DOHH2 (cell line): ENCODE data around the gene RIMOC1.

ENCODE experiments used
- H3F3A ChIP-seq: fragments of 200-600 bp; sonication (generic), shearing (Covaris generic); 2 replicates; pipeline ENCODE4 v1.6.0; 2016; ENCODE audit warnings: antibody characterized with exemption, mild to moderate bottlenecking; ENCODE audit not compliant: control insufficient read depth, insufficient read depth
- H3K27ac ChIP-seq: fragments of 200-600 bp; sonication (generic); 2 replicates; pipeline ENCODE4 v1.5.1; 2014; ENCODE audit warnings: low read depth, mild to moderate bottlenecking, low read length, moderate library complexity
- H3K27me3 ChIP-seq: fragments of 200-600 bp; sonication (generic); 2 replicates; pipeline ENCODE4 v1.6.1; 2014; ENCODE audit warnings: mild to moderate bottlenecking, low read length, mixed read lengths; ENCODE audit not compliant: control insufficient read depth
- H3K36me3 ChIP-seq: fragments of 200-600 bp; sonication (generic); 2 replicates; pipeline ENCODE4 v1.6.1; 2014; ENCODE audit warnings: mild to moderate bottlenecking, low read length, moderate library complexity, mixed read lengths; ENCODE audit not compliant: control insufficient read depth
- H3K4me1 ChIP-seq: fragments of 200-600 bp; sonication (generic); 2 replicates; pipeline ENCODE4 v1.6.1; 2014; ENCODE audit warnings: mild to moderate bottlenecking, low read length, mixed read lengths; ENCODE audit not compliant: control insufficient read depth
- H3K4me2 ChIP-seq: fragments of 200-600 bp; sonication (generic); 2 replicates; pipeline ENCODE4 v1.6.0; 2014; ENCODE audit warnings: mild to moderate bottlenecking, low read length, moderate library complexity
- H3K4me3 ChIP-seq: fragments of 200-600 bp; sonication (generic); 2 replicates; pipeline ENCODE4 v1.5.1; 2014; ENCODE audit warnings: mild to moderate bottlenecking, low read length, mixed read lengths
- H3K79me2 ChIP-seq: fragments of 200-600 bp; sonication (generic); 2 replicates; pipeline ENCODE4 v1.6.1; 2014; ENCODE audit warnings: mild to moderate bottlenecking, low read length, mixed read lengths; ENCODE audit not compliant: control insufficient read depth
- H3K9me2 ChIP-seq: fragments of 200-600 bp; sonication (generic); replicated peaks from 2 replicates; pipeline ENCODE4 v1.6.1; 2014; ENCODE audit warnings: mild to moderate bottlenecking, low read length, mixed read lengths; ENCODE audit not compliant: control insufficient read depth
- H3K9me3 ChIP-seq: fragments of 200-600 bp; sonication (generic); 2 replicates; pipeline ENCODE4 v1.6.1; 2014; ENCODE audit warnings: antibody characterized with exemption, low read length, mixed read lengths; ENCODE audit not compliant: control insufficient read depth, insufficient read depth
- H4K20me1 ChIP-seq: fragments of 200-600 bp; sonication (generic); 2 replicates; pipeline ENCODE4 v1.6.0; 2014; ENCODE audit warnings: low read depth, mild to moderate bottlenecking, antibody characterized with exemption, low read length, moderate library complexity; ENCODE audit not compliant: control insufficient read depth, insufficient read depth
- CTCF ChIP-seq: fragments of 200-600 bp; sonication (generic); IDR thresholded peaks from one replicate; pipeline ENCODE4 v1.5.1; 2014; ENCODE audit warnings: antibody characterized with exemption, mild to moderate bottlenecking, low read depth, low read length; ENCODE audit not compliant: poor library complexity, severe bottlenecking
- EZH2phosphoT487 ChIP-seq: fragments of 200-600 bp; sonication (generic); IDR thresholded peaks from 2 replicates; pipeline ENCODE4 v1.6.1; 2017; ENCODE audit warnings: borderline replicate concordance, mild to moderate bottlenecking, antibody characterized with exemption, low read length, moderate library complexity, mixed read lengths

RIMOC1 gene

DNA sequence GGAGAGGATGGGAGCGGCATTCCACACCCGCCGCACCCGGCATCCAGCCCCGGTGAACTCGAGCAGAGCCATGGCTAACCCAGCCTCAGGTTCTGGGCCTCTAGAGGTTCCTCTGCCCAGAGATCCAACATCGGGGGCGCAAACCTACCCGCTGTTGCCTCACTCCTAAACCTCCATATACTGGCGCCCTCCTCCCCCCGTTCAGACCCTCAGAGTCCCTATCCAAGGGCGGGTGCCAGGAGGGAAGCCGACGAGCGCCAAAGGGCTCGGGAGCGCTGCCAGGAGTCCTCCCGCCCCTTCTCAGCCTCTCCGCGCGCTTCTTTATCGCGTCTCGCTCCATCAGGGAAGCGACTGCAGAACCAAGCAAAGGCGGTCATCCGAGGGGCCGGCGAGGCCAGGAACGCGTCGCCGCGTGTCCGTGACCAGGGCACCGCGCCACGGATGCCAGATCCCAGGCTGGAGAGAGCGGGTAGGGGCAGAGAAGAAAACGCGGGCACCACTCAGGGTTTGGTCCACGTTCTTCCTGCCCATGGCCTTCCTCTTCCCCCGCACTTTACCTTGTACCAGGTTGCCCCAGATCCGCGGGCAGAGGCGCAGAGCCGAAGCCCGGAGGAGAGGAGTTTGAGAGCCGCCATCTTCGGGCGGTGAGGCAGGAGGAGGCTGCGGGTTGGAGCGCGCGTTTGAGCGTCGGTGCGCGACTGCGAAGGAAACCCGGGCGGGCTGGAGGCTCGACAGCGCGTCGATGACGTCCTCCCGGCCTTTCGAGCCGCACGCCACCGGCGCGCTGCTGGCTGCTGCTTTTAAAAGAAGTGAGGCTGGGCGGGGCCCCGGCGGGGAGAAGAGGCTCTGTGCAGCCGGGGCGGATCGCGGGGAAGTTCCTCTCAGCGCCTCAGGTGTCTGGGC, 34.2 kb upstream of the RIMOC1 start, which contains the start of gene OXCT1:
Gene OXCT1 (minus strand): TSS at position 702 of the 903 bp plus-strand sequence. CDS start 67 bp downstream, at position 635.
- H3K79me2 ChIP-seq, result peaks cover 52% of the 10 kb centered on the region
- no peaks in the 10 kb centered on the region for H4K20me1 ChIP-seq
- no peaks in the 10 kb centered on the region for H3K9me2 ChIP-seq
- peak within 1 kb of the TSS; percentile 43 for H3K27ac ChIP-seq
- 0 out of 2 replicates have a peak, but pooled peaks cover 3% of the 10 kb centered on the region for H3F3A ChIP-seq
- peaks cover 33% of the 10 kb centered on the region for H3K36me3 ChIP-seq
- no peaks in the 10 kb centered on the region for H3K9me3 ChIP-seq
- peak within 1 kb of the TSS; percentile 75 for H3K4me2 ChIP-seq
- no peaks in the 10 kb centered on the region for H3K27me3 ChIP-seq
- H3K4me1 ChIP-seq, result peaks cover 27% of the 10 kb centered on the region
- H3K4me3 ChIP-seq, result peak within 1 kb of the TSS; percentile 93
- TF ChIP-seq EZH2phosphoT487 (no peak), CTCF (no peak)

DNA sequence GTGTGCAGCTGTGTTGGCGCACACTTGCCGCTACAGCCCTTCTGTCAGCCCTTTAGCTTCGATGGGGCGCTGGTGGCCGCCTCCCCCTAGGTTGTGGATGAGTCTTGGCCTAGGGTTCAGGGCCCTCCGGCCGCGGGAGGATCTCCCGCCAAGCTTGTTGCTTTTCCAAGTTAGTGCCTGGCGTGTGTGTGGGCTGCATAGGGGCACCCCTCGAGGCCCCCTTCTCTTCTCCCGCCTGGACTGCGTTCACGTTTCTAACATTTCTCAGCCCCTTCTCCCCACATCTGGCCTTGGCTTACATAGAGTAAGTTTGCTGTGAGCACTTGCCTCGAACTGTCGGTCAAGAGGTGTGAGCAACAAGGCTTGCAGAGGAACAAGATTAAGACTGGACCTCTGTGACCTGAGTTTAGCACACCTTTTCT, 33.5 kb upstream of the RIMOC1 start:
- H3K79me2 ChIP-seq, result peaks cover 46% of the 10 kb centered on the region
- H3K4me1 ChIP-seq, result peaks cover 27% of the 10 kb centered on the region

DNA sequence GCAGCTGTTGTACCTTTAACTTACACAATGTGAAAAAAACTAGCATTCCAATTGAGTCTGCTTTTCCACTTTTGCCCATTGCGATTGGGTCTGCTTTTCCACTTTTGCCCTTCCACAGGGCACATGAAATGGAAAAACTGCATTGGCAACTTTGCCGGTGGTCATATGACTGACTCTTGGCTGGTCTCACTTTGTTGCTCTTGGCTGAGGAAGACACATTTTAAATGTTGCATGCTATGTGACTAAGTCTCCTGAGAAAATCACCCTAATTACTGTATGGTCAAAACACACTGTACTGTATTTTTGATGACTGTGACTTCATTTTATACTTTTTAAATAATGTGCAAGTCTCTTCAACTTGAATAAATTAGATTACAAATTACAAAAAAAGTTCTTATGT, 32.3 kb upstream of the RIMOC1 start:
- Histone ChIP-seq H3K79me2 (peaks cover 34% of the 10 kb centered on the region), H3K9me3 (no peaks in the 10 kb centered on the region), H3K4me1 (peaks cover 21% of the 10 kb centered on the region), H3F3A (no peaks in the 10 kb centered on the region), H3K9me2 (no peaks in the 10 kb centered on the region), H3K4me3 (no peak overlapping the region), H3K36me3 (peaks cover 25% of the 10 kb centered on the region), H3K4me2 (no peak overlapping the region), H3K27ac (no peak overlapping the region), H4K20me1 (no peaks in the 10 kb centered on the region), H3K27me3 (no peaks in the 10 kb centered on the region)
- no peak for TF ChIP-seq CTCF
- no peak for TF ChIP-seq EZH2phosphoT487

More for the DNA sequence above, 33.5 kb upstream of the RIMOC1 start:
- Histone ChIP-seq H3K4me2 (peak overlapping the region; percentile 75), H3K4me3 (peak overlapping the region; percentile 93), H3K27me3 (no peaks in the 10 kb centered on the region), H3K27ac (peak overlapping the region; percentile 19; the same call in 1 of the 2 replicates), H3K9me3 (no peaks in the 10 kb centered on the region), H3K9me2 (no peaks in the 10 kb centered on the region), H4K20me1 (no peaks in the 10 kb centered on the region), H3F3A (no peaks in the 10 kb centered on the region), H3K36me3 (peaks cover 33% of the 10 kb centered on the region)
- TF ChIP-seq EZH2phosphoT487, result no peak
- TF ChIP-seq CTCF, result no peak
